GM18873 (cell line): ENCODE data around the gene RAB15.

Experiments
- ATAC-seq: cut with Tn5 transposase; IDR thresholded peaks from one replicate; pipeline ENCODE4 v1.9.1; 2021; ENCODE audit warnings: mild to moderate bottlenecking, moderate library complexity, moderate number of reproducible peaks; ENCODE audit not compliant: unreplicated experiment, low FRiP score

RAB15 gene

GRCh38 chr14:64958743-64959142 is 13.4 kb downstream of the RAB15 start:
- ATAC-seq: no peak

- no peak for ATAC-seq
Observed at GRCh38 chr14:64958201-64958600, 13.9 kb downstream of the RAB15 start.

DNA sequence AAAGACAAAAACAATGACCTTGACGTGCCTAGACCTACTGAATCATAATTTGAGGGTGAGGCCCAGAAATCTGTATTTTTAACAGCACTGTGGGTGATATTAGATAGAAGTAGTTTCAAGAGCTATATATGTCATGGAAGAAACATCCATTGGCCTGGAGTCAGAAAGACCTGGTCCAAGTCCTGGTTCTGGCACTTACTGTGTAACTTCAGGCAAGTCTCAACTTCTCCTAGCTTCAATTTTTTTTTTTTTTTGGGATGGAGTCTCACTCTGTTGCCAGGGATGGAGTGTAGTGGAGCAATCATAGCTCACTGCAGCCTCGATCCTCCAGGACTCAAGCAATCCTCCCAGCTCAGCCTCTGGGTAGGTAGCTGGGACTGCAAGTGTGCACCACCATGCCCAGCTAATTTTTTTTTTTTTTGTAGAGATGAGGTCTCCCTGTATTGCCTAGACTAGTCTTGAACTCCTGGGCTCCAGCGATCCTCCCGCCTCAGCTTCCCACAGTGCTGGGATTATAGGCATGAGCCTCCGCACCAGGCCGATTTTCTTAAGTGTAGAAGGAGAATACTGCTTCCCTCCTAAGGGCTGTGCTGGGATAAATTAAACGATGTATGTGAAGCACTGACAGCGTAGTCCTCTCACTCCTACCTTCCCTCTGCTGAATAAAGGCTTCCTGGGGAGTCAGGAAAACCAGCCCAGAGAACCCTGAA is 15.3 kb downstream of the RAB15 start:
- no peak for ATAC-seq

DNA sequence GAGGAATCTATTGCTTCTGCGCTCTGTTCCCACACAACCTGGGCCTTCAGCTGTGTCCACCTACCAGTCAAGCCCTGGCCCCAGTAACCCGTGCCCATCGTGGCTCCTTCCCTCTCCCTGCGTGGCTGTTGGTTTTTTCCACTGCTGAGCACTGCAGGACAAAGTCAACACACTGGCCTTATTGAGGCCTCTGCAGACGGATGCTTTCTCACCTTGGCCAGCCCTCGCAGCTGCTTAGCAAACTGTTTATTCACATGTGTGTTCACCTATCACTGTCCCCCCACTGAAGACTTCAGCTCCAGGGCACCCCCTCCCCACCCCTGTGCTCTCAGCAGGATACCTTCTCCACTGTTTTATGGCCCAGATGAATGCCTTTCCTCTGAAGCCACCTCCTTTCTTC is 16.8 kb downstream of the RAB15 start:
- ATAC-seq: no peak

DNA sequence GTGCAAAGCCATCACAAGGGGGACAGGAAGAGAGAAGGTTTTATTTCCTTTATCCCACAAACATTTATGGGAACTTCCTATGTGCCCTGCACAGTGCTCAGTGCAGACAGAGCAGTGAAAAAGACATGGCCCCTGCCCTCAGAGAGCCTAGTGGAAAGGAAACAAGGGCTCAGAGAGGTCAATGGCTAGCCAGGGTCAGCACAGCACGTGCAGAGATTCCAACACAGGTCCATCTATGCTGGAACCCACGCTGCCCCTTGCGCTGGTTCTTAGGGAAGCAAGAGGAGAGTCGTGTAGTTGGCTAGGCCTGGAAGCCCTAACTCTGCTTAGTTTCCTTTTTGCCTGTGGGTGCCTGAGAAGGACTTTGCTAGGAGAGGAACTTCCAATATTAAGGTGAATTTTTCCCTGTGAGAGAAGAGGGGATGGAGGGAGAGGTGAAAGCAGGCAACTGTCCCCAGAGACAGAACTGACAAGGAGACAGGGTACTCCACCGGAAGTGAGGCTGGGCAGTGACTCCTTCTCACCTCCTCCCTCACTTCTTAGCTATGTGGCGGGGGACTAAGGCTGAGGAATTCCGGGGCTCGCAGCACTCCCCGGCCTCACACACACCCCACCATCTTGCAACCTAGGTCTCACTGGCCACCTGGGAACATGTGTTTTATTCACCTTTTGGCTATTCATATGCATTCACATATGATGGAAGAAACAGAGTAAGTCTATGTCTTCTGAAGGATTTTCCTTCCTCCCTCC is 17.5 kb downstream of the RAB15 start:
- no peak for ATAC-seq

GRCh38 chr14:64953661-64954060 is 18.5 kb downstream of the RAB15 start:
- ATAC-seq: no peak

- ATAC-seq: no peak
Observed at GRCh38 chr14:64953310-64953654, 18.9 kb downstream of the RAB15 start.

- no peak for ATAC-seq
Observed at GRCh38 chr14:64952598-64953309, 19.4 kb downstream of the RAB15 start.

DNA sequence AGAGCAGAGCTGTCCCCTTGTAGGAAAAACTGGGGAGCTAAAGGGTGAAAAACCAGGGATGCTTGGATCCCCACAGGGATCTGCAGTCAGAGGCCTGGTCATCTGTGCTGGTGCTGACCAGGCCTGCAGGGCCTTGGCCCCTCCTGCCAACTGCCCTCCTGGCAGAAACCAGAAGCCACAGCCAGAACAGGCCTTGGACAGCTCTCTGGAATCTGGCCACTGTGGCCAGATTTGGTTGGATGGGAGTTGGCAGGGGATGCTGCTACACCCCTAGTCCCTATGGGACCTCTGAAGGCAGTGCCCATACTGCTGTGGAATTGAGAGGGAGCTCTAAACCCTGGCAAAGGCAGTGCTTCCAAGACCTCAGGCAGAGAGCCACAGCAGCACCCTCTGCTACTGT is 20.4 kb downstream of the RAB15 start:
- ATAC-seq: no peak

DNA sequence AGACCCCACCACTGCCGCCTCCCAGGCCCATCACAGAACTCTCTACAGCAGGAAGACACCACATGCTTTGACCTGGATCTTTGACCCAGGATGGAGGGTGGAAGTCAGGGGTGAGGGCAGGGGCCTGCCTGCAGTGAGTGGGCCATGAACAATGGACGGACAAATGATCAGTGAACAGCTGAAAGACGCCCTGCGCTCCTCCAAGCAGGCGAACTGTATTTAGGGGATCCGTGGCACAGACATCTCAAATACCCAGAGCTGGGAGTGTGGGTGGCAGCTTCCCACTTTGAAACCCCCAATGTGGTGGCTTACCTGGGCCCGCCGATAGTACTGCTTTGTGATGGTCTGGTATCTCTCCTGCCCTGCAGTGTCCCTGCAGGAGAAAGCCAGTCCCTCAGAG is 20.8 kb downstream of the RAB15 start:
- ATAC-seq: no peak

DNA sequence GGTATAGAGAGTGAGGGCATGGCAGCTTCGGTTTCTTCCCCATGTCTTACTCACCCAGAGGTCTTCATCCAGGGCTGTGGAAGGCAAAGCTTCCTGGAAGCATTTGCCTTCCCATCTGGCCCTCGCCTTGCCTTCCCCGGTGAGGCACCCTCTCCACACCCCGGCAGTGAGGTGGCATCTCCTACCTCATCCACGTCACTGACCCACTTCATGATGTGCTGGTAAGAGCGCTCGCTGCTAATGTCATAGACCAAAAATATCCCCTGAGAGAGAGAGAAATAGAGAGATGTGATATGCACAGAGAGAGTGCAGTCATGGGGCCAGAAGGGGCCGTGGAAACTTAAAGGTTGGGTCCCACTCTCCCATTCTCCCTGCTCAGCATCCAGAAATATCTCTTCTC is 21.2 kb downstream of the RAB15 start:
- no peak for ATAC-seq

GRCh38 chr14:64948612-64949210 is 23.4 kb downstream of the RAB15 start:
- no peak for ATAC-seq

DNA sequence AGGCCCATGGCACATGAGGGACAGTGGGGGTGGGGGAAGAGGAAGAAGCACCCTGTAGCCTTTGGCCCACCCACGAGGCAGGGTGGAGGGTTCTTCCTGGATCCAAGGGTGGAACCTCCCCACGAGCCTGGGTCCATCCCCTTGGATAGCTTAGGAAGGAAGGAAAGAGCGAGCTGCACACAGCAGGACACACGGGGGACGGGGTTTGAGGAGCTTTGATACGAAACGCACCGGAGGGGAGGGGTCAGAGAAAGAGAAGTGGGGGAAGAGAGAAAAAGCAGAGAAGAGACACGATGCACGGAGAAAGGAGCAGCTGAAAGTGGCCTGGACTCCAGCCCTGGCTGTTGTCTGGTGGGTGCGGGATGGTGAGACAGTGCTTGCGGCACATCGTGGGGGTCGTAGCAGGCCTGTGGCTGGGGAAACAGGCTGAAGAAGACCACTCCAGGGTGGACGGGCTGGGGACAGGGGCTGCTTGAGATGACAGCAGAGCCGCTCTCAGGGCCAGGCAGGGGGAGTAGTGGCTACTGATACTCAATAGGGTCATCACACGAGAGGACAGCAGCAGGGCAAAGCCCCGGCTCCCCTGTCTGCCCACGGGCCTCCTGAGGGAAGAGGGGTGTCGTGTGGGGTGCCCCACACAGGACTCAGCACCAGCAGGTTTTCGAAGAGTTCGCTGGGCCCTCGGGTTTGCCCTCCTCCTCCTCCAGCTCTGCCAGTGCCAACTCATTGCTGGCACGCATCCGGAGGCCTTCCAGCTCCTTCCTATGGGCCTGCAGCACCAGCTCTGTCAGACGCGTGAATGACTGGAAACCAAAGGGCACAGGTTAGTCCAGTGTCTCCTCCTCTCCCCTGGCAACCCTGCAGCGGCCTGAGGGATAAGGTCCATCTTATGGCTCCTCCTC is 24.2 kb downstream of the RAB15 start:
- no peak for ATAC-seq

GRCh38 chr14:64946310-64947045 is 25.7 kb downstream of the RAB15 start:
- ATAC-seq: no peak

DNA sequence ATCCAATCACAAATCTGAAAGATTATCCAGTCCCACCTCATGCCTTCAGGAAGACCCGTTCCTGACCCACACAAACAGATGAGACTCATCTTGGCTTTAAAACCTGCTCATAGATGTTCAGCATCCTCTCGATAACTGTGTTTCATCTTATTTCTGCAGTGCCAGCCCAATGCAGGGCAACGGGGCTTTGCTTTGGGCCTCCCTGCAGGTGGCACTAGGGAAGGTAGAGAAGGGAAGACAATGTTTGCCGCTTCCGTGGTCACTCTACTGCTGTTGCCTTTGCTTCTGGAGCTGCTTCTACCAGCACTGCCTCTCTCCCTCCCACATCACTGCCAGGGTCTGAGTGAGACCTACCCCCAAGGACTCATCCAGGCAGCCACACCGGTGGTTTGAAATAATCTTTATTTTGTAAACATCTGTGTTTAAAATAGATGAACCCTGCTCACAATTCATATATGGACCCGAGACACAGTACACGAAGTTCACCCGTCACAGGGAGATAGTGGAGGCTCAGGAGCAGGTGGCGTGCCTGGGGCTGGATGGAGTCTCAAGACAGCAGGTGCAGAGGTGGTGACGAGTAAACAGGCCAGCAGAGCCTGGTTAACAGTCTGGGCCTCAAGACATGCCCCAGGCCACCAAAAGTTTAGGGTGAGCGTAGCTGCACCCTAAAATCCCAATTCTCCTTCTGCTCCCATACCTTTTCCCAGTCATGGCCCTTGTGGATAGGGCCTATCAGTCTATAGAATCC is 26.5 kb downstream of the RAB15 start:
- ATAC-seq: no peak

- ATAC-seq: no peak
Observed at GRCh38 chr14:64944861-64945260, 27.3 kb downstream of the RAB15 start.

DNA sequence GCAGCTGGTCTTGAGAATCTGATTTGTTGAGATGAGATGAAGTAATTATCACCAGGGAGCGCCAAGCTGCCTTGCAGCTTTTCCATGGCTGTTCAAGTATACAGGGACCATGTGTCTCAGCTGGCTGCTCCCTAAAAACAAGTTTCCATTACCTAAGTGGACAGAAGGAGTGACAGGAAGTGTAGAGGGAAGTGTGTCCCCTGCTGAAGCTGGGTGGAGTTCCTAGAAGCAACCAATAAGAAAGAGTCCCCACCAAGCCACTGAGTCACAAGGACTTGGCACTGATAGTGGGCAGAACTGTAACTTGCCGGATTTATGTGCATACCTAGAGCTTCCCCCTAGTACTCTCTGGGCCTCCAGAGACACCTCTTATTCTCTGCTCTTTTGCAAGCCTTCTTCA is 28.1 kb downstream of the RAB15 start:
- ATAC-seq: no peak

- ATAC-seq: no peak
Observed at GRCh38 chr14:64943556-64943955, 28.6 kb downstream of the RAB15 start.
